ENCODE measurements around the gene KCTD20.

The KCTD20 gene

DNA sequence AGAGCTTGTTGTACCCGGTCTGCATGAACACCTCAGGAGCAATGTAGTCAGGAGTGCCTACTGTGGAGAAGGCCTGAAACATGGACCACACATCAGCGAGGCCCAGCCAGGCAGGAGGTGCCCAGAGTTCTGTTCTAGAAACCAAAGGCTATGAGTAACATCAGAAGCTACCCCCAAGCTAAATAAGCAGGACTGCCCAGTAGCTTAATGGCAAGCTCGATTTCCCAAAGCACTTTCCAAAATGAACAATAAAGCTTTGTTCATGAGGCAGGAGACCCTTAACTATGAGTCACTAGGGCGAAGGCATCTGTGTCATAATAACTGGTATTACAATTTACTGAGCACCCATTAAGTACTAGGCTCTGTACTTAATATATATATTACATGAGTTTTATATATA, 57.1 kb downstream of the KCTD20 start:
- no peak for DNase-seq

- no peak for DNase-seq
These were observed 58.9 kb downstream of the KCTD20 start for GRCh38 chr6:36501686-36502085.

DNA sequence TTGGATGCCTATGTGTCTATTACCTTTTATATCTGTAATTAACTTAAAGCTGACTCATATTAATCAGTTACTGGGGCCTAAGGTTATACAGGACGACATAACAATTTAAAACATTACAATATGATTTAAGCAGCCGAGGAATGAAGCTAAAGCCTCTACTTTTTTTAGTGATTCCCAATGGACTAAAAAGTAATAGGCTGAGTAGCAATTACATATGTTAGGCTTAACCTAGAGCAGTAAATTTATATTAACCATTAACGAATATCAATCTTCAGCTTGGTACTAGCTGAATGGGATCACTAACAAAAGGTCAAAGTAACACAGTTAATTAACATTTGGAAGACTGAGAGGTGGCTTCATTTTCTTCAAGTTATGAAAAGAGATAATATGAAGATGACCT, 61.4 kb downstream of the KCTD20 start:
- DNase-seq: no peak

GRCh38 chr6:36504982-36505381, 62.2 kb downstream of the KCTD20 start:
- DNase-seq: no peak

DNA sequence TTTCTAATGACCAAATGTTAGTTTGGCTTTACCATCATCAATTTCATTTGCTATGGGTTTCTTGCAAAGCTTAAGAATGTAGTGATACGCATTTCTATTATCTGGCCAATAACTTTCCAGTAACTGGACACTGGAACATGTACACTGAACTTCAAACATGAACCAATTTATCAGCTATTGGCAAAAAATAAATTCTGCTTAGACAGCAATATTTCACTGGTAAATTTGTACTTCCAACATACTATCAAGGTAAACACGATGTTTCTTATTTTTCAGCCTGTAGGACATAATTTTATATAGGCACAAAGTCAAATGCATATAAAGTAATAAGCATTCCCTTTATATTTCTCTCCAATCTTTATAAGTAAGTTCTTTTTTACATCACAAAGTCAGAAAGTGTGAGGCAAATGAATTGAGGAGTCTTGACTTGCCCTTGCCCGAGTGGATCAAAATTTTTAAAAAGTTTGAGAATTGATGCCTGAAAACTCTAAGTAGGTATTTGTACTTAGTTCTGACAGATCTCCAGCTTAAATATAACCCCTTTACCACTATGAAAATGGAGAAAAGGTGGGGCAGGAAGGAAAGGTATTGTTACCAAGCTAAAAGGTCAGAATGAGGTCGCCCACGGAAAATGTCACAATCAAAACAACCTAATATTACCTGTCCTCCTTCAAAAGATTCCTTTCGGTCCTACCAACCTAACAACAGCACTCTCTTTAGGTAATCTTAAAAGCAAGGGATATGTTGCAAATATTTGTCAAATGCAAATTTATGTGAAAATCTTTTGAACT, 63.1 kb downstream of the KCTD20 start:
- no peak for DNase-seq

DNA sequence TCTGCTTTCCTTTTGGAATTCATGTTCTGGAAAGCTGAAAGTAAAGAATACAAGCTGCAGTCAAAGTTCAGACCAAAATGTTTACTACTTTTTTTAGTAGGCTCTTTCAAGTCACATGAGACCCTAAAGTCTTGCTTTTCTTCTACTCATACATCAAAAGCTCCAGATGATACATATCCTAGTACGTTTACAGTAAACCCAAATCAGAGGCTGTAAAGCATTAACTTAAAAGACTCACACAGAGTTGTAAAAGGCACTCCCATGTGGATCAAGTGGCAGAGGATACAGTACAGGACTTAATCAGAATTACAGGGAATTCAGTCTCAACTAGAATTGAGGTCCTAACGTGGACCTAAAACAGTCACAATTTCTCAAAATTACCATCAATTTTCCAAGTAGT, 63.8 kb downstream of the KCTD20 start:
- no peak for DNase-seq

DNA sequence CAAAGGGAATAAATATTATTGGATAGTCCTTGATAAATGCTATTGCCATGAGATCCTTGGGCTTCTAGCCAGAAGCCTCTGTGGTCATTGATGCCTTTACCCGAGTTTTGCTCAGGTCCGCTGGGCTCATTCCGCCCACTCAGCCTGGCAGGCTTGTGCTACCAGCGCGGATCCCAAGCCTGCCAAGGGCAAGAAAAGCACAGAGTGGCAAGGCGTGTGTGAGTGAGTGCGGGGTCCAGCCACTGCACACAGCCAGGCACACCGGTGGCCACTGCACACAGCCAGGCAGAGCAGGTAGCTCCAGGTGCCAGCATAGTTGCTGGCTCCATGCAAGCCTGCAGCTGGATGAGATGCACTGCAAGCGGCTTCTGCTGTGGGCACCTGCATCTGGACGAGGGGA, 65.7 kb downstream of the KCTD20 start:
- DNase-seq: no peak

DNA sequence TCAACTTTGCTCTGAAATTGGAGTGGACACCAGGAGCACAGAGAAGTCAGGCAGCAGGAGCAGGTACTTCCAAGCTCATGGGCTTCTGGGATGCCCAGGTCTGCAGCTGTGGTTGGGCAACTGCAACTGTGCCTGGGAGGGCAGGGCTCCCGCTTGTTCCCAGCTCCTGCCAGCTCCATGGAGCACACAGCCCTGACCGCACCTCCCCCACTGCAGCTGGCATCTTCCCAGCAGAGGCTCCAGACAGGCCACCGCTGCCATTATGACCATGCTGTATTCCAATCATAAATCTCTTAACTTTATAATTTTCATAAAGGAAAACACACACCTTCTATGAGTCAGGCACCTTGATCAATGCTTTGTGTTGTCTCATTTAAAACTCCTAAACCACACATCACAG, 67.6 kb downstream of the KCTD20 start:
- DNase-seq: no peak

- DNase-seq: no peak
These were observed 72.0 kb downstream of the KCTD20 start for GRCh38 chr6:36514554-36515456.

- DNase-seq: no peak
These were observed 73.0 kb downstream of the KCTD20 start for GRCh38 chr6:36515844-36516243.

DNA sequence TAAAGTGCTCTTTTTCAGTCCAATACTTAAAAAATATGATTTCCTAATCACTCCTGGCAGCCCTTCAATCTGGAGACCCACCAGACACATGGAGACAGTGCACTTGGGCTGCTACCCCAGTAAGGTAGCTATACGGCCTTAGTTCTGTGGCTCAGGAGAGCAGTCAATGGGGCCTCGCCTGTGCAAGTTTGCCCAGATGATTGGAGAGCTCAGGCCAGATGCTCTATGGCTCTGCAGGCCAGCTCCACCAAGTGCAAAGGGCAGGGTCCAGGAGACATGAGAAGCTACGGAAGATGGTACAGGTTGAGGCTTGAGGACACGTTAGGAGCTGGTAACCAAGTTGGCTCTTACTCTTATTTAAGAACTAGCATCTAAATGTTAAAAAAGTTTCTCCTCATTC, 73.8 kb downstream of the KCTD20 start:
- no peak for DNase-seq

DNA sequence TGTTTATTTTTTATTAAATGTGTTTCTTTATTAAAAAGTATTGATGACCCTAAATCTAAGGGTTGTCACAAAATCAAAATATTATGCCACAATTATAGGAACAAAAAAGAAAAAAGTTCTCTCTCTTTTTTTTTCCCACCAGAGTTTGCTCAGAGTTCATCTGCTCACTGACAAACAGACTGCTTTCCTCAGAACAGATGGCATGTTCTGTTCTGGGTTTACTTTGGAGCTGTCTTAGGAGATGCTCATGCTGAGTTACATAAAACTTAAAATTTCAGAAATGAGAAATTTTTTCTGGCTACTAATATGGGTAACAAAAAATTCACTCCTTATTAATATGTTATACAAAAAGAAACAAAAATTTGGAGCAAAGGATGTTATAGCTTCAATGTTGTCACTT, 74.2 kb downstream of the KCTD20 start:
- DNase-seq: no peak

DNA sequence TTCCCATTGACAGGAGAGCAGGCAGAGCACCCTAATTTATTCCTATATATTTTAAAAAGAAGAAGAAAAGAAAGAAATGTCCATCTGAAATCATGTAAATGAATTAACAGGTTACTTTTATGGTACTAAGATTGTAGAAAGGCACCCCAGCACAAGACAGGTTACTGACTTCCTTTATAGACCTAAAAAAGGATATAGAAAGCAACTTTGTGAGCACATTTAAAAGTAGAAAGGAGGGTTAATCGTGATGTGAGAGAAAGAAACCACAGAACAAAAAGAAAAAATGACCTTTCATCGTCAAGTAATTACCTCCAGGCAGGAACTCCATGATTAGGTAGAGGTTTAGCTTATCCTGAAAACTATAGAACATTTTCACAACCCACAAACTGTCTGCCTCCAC, 74.6 kb downstream of the KCTD20 start:
- no peak for DNase-seq

DNA sequence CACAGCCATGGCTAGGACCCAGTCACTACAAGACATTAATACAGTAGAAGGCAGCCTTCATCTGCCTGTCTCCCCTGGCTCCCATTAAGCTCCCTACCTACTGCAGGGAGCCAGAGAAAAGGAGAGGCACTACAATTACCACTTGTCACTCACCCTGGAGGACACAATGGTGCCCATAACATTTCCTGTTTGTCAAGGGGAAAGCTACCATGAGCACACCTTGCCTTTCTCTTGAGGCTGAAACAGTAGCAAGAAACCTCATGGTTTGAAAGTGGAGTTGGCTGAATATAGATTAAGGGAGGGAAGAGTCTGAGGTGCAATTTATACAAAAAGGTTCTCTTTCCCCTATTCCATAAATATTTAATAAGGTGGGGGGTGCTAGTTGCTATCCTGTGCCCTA, 76.6 kb downstream of the KCTD20 start:
- DNase-seq: no peak

DNA sequence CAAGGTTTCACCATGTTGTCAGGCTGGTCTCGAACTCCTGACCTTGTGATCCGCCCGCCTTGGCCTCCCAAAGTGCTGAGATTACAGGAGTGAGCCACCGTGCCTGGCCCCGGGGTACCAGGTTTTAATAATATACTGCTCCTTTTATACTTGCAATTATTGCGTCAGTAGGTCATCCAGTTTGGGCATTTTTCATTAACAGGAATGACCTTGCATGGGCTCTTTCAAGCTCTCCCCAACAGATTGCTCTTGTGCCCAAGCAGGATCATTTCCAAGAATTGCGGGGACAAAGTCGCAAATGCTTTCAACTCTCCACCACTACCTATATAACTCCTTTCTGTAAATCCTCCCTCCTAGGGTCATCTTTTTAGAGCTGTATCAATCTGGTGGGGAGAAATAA, 80.7 kb downstream of the KCTD20 start:
- no peak for DNase-seq

GRCh38 chr6:36523936-36524499, 81.2 kb downstream of the KCTD20 start:
- no peak for DNase-seq

DNA sequence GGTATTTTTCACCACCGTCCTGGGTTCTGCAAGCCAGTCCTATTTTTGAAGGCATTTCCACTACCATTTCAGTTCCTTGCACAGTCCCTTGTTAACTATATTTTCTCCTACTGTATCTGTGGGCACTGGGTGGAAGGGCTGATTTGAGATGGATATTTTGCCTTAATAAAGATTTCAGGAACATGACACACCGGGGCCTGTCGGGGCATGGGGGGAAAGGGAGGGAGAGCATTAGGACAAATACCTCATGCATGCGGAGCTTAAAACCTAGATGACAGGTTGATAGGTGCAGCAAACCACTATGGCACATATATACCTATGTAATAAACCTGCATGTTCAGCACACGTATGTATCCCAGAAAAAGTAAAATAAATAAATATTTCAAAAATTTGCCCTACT, 82.1 kb downstream of the KCTD20 start:
- no peak for DNase-seq

GRCh38 chr6:36525346-36525745, 82.5 kb downstream of the KCTD20 start:
- no peak for DNase-seq

DNA sequence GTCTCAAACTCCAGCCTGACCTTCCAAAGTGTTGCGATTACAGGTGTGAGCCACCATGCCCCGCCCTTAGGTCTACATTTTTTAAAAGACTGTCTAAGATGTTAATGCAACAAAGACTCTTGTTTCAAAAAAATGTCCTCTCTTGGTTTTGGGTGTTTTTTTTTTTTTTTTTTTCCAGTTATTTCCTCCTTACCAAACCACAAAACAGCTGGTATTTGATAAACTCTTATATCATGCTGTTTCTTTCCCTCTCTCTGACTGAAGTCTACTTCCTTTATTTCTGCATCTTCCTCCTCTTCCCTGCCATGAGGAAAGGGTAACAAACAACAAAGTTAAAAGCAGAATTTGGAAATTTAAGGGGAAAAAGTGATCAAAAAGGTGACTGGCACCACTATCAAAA, 83.3 kb downstream of the KCTD20 start:
- DNase-seq: no peak

DNA sequence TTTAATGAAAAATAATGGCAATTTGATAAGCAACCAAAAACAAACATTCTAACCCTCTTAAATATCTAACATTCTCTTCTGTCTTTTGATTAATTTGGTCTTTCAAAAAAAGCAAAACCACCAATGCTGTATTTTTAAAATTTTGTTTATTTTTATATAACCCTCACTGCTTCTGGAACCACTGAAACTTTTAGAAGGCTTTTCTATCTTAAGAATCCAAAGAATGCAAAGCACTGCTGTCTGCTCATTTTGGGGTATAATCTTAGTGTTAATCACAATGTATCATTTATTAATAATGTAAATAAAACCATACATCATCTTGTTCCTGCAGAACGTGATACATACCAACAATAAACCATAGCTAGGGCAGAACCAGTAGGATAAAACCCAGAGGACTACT, 90.5 kb downstream of the KCTD20 start:
- no peak for DNase-seq

GRCh38 chr6:36536873-36537547, 94.2 kb downstream of the KCTD20 start:
- no peak for DNase-seq

GRCh38 chr6:36539814-36540568, 97.2 kb downstream of the KCTD20 start:
- DNase-seq: no peak
